GM12874 (cell line): ENCODE results near the gene SLCO3A1.
A peak's percentile ranks its signal among the peaks of the same experiment; 100 is the strongest.

ENCODE experiments used
- TF ChIP-seq, protein P1 (sequence below): IDR thresholded peaks from 2 replicates; pipeline ENCODE4 v1.5.1; 2011; ENCODE audit warnings: low read depth, mild to moderate bottlenecking, control low read depth, low read length, moderate library complexity; ENCODE audit not compliant: insufficient read depth

The SLCO3A1 gene

DNA sequence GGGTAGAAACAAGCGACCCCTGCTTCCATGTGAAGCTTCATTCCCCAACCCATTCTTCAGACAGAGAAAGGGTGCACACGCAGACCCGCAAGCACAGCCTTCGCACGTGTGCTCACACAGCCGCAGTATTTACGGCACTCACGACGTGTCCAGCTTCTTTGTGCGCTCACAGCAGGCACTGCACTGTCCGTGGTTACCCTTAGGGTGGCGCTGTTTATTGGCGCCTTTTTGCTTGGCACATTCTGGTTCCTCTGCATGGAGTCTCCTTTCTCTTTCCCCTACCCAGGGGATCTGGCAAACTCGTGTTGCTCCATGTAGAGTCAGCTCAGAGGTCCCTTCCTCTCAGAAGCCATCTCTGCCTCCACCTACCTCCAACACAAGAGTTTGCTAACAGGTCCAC, 115.1 kb downstream of the SLCO3A1 start:
- TF ChIP-seq, protein P1, sequence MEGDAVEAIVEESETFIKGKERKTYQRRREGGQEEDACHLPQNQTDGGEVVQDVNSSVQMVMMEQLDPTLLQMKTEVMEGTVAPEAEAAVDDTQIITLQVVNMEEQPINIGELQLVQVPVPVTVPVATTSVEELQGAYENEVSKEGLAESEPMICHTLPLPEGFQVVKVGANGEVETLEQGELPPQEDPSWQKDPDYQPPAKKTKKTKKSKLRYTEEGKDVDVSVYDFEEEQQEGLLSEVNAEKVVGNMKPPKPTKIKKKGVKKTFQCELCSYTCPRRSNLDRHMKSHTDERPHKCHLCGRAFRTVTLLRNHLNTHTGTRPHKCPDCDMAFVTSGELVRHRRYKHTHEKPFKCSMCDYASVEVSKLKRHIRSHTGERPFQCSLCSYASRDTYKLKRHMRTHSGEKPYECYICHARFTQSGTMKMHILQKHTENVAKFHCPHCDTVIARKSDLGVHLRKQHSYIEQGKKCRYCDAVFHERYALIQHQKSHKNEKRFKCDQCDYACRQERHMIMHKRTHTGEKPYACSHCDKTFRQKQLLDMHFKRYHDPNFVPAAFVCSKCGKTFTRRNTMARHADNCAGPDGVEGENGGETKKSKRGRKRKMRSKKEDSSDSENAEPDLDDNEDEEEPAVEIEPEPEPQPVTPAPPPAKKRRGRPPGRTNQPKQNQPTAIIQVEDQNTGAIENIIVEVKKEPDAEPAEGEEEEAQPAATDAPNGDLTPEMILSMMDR, result peak; percentile 19; the same call in 1 of the 2 replicates

DNA sequence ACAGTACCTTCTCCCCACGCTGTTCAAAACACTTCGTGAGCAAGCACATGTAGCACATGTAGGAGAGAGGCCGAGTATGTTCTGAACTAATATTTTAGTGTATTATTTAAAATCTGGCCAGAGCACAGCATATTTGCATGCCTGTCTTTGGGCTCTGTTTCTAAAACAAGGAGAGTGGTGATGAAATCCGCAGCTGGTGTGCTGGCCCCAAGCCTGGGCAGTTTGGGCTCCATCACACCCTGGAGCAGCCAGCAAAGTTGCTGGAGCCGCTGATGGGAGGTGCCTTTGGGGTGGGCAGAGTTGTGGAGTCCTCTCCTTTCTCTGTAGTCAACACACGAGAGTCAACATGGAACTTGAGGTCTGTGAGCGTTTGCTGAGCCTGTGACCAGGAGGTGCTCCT, 116.6 kb downstream of the SLCO3A1 start:
- TF ChIP-seq, protein P1, result no peak

DNA sequence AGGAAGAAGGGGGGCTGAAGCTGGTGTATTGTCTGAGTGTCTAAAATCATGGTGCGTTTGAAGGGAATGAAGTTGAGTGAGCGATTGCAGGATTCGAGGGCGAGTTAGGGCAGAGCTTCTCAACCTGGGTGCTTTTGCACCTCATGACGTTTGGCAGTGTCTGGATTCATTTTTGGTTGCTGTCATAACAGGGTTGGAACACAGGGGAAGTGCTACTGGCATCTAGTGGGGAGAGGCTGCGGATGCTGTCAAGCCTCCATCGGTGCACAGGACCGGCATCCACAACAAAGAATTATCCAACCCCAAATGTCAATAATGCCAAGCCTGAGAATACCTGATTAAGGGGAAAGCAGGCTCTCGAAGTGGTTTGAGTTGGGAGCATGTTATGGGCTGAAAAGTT, 120.0 kb downstream of the SLCO3A1 start:
- TF ChIP-seq, protein P1, result no peak

DNA sequence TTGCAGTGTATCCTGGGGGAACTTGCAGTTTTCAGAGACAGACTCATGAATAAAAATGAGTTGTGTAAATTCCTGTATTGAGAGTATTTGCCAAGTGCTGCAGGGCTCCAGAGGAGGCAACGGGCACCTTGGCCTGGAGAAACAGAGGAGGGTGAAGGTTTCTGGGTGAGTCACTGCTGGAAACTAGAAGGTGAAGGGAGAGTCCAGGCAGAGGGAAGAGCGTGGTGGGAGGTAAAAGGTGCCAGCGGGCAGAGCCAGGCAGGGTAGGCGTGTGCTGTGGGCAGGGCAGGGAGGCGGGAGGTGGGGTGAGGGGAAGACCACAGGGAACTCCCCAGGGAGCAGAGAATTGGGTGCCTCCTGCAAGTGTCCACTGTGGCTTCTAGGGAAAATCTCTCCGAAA, 120.8 kb downstream of the SLCO3A1 start:
- TF ChIP-seq, protein P1, result no peak

DNA sequence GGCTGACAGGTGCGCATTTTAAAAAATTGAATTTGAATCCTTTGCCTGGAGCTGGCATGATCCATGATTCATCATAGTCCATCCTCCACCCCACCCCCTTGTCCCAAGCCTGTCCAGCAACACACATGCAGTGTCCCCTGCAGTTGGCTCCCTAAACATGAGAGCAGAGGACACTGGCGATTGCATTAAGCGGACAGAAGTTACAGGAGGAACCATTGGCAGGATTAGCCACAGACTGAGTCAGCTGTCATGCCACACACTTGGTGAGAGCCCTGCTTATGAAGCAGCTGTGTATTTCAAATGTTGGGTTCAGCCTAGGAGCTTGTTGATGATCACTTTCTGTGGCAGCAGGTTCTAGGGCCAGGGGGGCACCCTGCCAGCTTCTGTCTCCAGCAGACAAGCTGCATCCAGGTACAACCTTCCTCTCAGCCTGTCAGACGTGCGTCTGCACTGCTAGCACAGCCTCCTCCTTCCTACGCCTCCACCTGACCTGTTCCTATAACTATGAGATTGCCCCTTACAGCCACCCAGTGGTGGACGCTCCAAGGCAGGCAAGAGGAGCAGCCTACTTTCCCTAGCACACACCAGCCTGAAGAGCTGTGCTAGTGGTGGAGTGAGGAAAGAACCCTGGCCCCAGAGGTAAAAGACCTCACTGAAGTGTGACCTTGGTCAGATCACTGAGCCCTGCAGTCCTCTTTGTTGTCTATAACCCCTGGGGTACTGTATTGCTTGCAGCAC, 121.9 kb downstream of the SLCO3A1 start:
- TF ChIP-seq, protein P1, result no peak

DNA sequence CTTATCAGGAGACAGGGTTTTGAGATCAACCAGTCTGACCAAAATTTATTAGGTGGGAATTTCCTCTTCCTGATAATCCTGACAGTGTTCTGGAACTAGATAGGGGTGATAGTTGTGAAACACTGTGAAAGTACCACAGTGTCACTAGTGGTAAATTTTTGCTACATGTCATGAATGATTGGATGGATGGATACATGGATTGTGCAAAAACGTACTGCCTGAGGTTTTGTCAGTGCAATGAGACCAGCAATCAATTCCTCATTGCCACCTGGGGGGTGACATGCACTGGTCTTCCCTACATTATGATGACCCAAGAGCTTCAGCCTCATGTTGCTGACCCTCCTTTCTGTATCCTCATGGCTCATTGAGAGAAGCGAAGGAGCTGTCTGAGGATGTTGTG, 123.5 kb downstream of the SLCO3A1 start:
- TF ChIP-seq, protein P1, result no peak

DNA sequence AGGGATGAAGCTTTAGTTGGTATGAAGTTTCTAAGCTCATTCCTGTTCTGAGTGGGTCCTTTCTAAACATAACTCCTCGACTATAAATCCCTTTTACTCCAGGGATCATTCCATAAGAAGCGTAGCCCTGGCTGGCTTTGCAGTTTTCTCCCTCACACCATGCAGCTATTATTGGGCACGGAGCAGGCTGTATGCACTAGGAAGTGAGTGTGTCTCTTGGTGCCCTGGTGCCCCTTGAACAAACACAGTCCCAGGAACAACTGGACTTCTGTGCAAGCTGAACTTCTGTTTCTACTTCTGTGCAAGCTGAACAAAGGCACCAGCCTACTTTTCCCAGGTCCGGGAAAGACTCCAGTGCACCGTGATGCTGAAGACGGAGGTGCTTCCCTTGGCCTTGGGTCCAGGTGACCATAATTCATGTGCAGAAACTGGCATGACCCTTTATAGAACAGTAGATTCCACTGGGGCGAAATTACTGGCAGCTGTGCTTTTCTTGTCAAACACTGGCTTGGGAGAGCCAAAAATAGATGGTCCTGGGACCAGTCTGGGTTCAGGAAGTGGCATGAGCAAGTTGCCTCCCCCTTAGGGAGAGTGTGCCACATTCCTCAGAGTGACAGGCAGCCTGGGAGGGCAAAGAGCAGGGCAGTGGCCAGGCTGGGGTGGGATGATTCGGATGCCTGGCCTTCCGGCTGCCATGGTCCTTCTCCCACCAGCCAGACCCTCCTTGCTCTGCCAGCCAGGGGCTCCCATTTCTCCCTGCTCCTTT, 127.2 kb downstream of the SLCO3A1 start:
- TF ChIP-seq, protein P1, result no peak
